ENCODE results near the gene TAS2R20.
A peak's percentile ranks its signal among the peaks of the same experiment; 100 is the strongest.
"Not testable (repeated sequence)": the region's sequence is repeated elsewhere in the genome, so short reads cannot be mapped to it uniquely, and the experiment has no call there.

The TAS2R20 gene

DNA sequence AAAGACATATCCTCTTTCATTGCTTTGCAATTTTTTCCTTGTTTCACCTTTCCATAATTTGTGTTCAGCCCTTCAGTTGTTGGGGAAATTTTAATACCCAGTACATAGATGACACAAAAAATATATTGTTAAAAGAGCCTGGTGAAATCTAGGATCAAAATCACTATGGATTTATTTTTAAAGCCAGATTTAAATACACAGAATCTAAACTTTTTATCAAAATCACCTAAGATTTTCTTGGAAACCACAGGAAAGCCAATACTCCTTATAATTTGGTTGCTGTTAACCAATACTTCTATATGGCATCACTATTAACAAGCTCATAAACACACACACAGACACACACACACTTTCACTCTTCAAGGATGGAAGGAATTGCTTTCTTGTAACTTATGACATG, at the start of gene TAS2R20:
TSS of gene TAS2R20 (minus strand) at position 101 of the 400 bp plus-strand sequence. CDS start 429 bp downstream, outside the sequence.
- DNase-seq (ENCODE audit: low read depth, low spot score): no peak

DNA sequence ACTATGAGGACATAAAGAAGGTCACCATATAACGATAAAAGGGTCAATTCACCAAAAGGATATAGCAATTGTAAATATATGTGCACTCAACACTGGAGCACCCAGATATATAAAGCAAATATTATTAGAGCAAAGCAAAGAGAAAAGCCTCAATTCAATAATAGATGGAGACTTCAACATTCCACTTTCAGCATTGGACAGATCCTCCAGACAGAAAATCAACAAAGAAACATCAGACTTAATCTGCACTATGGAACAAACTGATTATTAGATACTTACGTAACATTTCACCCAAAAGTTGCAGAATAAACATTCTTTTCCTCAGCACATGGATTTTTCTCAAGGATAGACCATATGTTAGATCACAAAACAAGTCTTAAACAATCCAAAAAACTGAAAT, 43.3 kb upstream of the TAS2R20 start:
- DNase-seq (ENCODE audit: low read depth, low spot score): not testable (repeated sequence)

DNA sequence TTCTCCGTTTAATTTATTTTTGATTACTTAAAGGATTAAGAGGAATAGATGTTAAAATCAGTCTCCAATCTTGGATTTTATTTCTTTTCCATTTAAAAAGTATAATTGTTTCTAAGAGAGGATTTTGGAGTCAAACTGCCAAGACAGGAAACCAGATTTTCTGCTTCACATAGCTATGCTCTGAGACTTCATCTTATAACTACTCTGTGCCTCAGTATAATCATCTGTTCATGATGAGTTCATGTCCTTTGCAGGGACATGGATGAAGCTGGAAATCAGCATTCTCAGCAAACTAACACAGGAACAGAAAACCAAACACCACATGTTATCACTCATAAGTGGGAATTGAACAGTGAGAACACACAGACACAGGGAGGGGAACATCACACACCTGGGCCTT, 42.1 kb upstream of the TAS2R20 start:
- no peak for DNase-seq (ENCODE audit: low read depth, low spot score)

DNA sequence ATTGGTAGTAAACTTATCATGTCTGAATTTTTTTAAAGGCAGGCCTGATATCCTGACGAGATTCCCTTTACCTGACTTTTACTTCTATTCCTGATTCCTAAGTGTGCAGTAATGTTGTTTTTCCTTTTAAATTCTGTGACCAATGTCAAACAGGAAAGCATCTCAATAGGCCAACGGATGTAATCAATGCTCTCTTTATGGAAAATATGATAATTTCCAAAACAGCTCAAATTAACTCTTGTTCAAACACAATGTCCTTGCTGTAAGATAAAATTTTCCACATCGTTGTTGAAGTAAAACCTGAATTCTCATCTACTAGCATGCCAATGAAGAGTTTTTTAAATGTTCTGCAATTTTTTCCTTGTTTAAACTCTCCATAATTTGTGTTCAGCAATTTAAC, 41.1 kb upstream of the TAS2R20 start:
- DNase-seq (ENCODE audit: low read depth, low spot score): no peak

GRCh38 chr12:11033959-11034358, 35.9 kb upstream of the TAS2R20 start:
- DNase-seq (ENCODE audit: low read depth, low spot score): not testable (repeated sequence)

GRCh38 chr12:11031307-11031706, 33.2 kb upstream of the TAS2R20 start, which contains the start of gene TAS2R31:
TSS of gene TAS2R31 (minus strand) at chr12:11031407. CDS start at chr12:11031335, 72 bp downstream.
- no peak for DNase-seq (ENCODE audit: low read depth, low spot score)

- DNase-seq (ENCODE audit: low read depth, low spot score): no peak
These were observed 28.0 kb upstream of the TAS2R20 start for GRCh38 chr12:11026118-11026517.

DNA sequence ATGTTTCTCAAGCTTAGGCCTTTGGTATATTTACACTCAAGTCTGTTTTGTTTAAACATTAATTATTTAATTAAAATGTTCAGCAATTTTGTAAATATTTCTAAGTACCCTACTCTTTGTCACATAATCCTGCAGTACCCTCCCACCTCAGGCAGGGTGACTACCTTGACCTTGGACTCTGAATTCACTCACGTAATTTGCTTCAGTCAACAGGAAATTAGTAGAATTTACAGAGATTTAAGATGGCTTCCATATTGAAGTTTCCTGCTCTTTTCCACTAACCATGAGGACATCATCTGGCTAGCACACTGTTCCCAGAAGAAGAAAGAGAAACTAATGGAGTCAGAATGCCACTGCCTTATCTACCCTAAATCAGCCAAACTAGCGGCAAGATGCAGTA, 25.3 kb upstream of the TAS2R20 start:
- no peak for DNase-seq (ENCODE audit: low read depth, low spot score)

- no peak for DNase-seq (ENCODE audit: low read depth, low spot score)
These were observed 24.4 kb upstream of the TAS2R20 start, which contains the start of gene TAS2R19 for GRCh38 chr12:11022520-11022919. TSS of gene TAS2R19 (minus strand) at chr12:11022620. CDS start at chr12:11022571, 49 bp downstream.

- DNase-seq (ENCODE audit: low read depth, low spot score): no peak
These were observed 18.8 kb upstream of the TAS2R20 start for GRCh38 chr12:11016937-11017336.

GRCh38 chr12:11015775-11016430, 17.8 kb upstream of the TAS2R20 start:
- DNase-seq (ENCODE audit: low read depth, low spot score): no peak

- DNase-seq (ENCODE audit: low read depth, low spot score): no peak
These were observed 16.1 kb upstream of the TAS2R20 start for GRCh38 chr12:11014234-11014633.

GRCh38 chr12:11007608-11008007, 9.5 kb upstream of the TAS2R20 start:
- no peak for DNase-seq (ENCODE audit: low read depth, low spot score)

DNA sequence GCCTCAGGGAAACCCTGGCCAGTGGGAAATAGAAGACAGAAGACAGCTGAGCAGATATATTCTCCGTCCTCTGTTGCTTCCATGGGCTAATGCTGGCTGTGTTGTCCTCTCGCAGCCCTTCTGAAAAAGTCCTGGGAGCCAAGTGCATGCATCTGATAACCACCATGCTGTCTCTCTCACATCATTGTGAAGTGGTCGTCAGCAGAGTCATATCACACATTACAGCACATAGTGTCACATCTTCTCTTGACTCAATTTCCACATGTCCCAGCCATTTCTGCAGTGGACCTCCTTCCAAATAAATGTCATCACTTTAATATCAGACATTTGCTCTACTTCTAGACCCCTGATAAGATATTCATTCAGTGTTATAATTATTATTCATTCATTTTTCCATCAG, 3.8 kb downstream of the TAS2R20 start:
- DNase-seq (ENCODE audit: low read depth, low spot score): no peak

DNA sequence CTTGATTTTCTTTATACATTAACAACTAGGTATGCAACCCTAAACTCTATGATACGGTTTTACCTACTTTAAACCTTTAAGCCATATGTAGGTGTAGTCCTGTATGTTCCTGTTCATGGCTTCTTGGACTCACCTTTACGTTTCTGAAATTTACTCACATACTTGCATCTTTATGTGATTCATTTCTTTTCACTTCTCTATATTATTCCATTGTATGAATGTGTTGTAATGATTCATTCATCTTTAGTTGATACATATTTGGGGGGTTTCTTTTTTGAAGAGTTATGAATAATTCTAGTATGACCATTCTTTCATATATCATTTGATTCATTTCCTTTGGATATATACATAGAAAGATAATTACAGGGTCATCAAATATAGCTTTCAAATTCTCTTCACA, 9.0 kb downstream of the TAS2R20 start:
- DNase-seq (ENCODE audit: low read depth, low spot score): no peak

DNA sequence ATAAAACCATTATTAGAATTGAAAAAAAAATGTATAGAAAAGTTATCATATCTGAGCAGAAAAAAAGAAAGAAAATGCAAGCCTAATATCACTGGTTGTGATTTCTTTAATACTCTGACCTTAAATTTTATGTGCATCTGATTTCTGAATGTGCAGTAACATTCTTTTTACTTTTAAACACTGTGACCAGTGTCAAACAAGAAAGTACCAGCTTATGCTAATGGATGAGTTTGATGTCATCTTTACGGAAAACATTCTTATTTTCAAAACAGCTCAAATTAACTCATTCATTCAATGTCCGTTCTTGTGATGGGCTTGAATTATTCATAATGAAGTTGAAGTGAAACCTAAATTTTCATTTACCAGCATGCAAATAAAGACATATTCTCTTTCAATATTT, 11.3 kb downstream of the TAS2R20 start, which contains the start of gene TAS2R50:
TSS of gene TAS2R50 (minus strand) at position 101 of the 400 bp plus-strand sequence. CDS start at position 49, 52 bp downstream.
- no peak for DNase-seq (ENCODE audit: low read depth, low spot score)

- no peak for DNase-seq (ENCODE audit: low read depth, low spot score)
These were observed 15.9 kb downstream of the TAS2R20 start for GRCh38 chr12:10982244-10982643.

DNA sequence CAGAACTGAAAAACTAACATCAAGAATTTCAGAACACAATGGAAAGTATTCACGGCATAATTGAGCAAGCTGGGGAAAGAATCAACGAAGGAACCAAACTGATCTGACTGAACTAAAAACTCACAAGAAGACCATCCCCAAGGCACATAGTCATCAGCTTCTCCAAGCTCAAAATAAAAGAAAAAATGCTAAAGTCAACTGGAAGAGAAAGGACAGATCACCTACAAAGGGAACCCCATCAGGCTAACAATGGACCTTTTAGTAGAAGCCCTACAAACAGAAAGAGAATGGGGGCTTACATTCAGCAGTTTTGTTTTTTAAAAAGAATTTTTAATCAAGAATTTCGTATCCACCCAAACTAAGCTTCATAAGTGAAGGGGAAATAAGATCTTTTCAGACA, 23.1 kb downstream of the TAS2R20 start:
- DNase-seq (ENCODE audit: low read depth, low spot score): no peak

GRCh38 chr12:10968765-10969456, 29.2 kb downstream of the TAS2R20 start:
- peak; percentile 49 for DNase-seq (ENCODE audit: low read depth, low spot score)

DNA sequence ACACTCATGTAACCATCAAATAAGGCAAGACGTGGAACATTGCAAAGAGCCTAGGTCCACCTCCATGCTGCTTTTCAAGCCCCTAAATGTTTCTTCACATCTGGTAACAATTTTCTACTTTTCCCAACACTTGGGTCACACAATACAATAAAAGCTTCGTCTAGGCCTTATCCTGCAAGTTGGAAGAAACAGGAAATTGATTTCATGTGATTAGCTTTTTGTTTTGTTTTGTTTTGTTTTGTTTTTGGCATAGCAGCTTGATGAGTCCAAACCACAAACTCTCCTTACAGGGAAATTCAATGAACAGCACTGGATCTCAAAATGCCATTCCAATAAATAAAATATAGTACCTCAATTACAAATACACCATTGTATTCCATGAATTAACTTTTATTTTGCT, 30.7 kb downstream of the TAS2R20 start:
- DNase-seq (ENCODE audit: low read depth, low spot score): peak; percentile 57

DNA sequence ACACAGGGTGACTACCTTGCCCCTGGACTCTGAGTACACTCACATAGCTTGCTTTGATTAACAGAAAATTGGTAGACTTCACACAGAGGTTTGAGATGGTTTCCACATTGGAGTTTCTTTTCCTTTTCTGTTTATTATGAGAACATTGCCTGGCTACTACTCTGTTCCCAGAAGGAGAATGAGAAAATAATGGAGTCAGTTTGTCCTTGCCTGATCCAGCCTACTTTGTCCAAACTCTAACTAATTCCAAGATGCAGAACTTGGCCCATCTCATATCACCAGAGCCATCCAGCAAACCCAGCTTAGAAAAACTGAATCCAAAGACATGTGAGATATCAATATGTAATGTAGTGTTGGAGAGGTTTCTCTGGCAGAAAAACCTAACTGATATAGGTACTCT, 31.8 kb downstream of the TAS2R20 start:
- no peak for DNase-seq (ENCODE audit: low read depth, low spot score)

DNA sequence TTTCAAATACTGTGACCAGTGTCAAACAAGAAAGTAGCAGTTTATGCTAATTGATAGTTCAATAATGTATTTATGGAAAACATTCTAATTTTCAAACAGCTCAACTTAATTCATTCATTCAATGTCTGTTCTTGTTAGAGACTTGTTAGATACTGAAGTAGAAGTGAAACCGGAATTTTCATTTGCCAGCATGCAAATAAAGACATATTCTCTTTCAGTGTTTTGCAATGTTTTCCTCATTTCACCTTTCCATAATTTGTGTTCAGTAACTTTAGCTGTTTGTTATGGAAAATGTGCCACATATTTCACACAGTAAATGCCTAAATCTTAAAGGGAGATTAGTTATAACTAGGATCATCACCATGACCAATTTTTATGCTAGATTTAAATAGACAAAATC, 32.6 kb downstream of the TAS2R20 start:
- no peak for DNase-seq (ENCODE audit: low read depth, low spot score)

- no peak for DNase-seq (ENCODE audit: low read depth, low spot score)
These were observed 37.9 kb downstream of the TAS2R20 start for GRCh38 chr12:10960211-10960610.

Data from smooth muscle cell of the brain vasculature (primary cell).